ENCODE results near the gene FHOD3.

Gene FHOD3

DNA sequence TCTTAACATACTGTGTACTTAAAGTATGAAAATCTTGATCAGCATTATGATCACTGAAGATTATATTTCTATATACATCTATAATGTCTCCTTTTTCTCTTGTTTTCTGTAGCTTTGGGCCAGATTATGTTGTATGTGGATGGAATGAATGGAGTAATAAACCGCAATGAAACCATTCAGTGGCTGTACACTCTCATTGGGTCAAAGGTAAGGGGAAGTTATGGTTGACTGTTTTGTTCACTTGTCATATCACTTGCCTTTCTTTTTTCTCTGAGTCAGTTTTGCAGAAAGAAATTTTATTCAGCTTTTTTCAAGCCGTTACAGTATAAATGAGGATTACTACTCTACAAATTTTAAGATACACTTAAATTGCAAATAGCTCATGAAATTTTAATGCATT, 278.8 kb downstream of the FHOD3 start:
- no peak for DNase-seq
- Mint-ChIP-seq H3K4me1 (peaks cover 36% of the 10 kb centered on the region), H3K27me3 (ENCODE audit: low read depth, poor library complexity) (peaks cover 12% of the 10 kb centered on the region), H3K4me3 (no peak overlapping the region), H3K36me3 (ENCODE audit: low read depth) (peaks cover 44% of the 10 kb centered on the region), H3K9me3 (peaks cover 17% of the 10 kb centered on the region), H3K27ac (no peak overlapping the region)
- TF ChIP-seq CTCF (IDR thresholded peaks at IDR 0.05): no peak

DNA sequence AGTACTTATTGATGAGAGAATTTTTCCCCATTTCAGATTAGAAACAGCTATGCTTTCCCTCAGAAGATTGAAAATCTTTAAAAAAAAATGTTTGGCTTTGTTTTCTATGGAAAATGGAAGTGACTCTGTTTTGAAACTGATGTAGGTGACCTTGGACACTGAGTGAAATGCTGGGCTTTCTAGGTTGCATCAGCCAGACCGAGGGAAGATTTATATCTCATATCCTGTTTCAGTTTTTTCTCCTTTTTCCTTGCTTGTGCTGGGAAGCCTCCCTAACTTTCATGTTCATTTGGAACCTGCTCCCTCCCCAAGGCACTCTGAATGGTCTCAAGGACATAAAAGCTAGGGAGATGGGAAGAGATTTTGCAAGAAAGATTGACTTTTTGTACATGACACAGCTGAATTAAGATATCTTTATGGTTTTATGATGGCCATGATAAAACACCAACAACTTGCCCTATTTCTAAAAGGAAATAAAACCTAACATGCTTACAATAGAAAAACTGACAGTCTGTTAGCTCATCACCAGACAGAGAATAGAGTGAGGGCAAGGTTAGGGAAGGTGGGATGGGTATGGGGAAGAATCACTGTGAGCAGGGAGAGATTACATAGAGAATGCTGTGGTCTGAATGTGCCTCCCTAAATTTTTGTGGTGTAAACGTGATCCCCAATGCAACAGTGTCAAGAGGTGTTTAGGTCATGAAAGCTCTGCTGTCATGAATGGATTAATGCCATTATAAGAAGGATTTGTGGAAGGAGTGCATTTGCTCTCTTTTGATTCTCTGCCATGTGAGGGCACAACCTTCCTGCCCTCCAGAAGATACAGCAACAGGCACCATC, 281.6 kb downstream of the FHOD3 start:
- no peak overlapping the region for H3K4me3 Mint-ChIP-seq
- H3K9me3 Mint-ChIP-seq: peaks cover 17% of the 10 kb centered on the region
- H3K4me1 Mint-ChIP-seq: peaks cover 39% of the 10 kb centered on the region
- H3K36me3 Mint-ChIP-seq (ENCODE audit: low read depth): peaks cover 44% of the 10 kb centered on the region
- peaks cover 12% of the 10 kb centered on the region for H3K27me3 Mint-ChIP-seq (ENCODE audit: low read depth, poor library complexity)
- DNase-seq: no peak
- TF ChIP-seq CTCF (IDR thresholded peaks at IDR 0.05): no peak
- peak overlapping the region; percentile 66 for H3K27ac Mint-ChIP-seq

DNA sequence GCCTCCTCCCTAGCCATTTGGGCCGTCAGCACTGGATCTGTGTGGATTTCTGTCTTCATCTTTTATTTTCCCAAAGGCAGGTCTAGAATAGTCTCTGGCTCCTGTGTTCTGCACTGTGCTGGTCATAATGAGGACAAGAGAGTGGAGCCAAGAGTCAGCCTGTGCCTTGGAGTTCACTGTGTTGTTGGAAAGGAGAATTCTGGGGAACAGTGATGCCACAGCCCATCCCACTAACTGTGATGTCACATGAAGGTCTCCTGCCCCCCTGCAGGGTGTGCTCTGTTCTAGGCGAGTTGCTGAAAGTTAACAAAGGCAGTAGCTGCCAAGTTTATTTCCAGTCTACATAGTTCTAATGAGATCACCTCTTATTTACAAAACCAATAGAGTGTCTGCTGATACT, 282.8 kb downstream of the FHOD3 start:
- TF ChIP-seq CTCF (IDR thresholded peaks at IDR 0.05): no peak
- DNase-seq: no peak
- no peak overlapping the region for H3K4me3 Mint-ChIP-seq
- peaks cover 14% of the 10 kb centered on the region for H3K27me3 Mint-ChIP-seq (ENCODE audit: low read depth, poor library complexity)
- peaks cover 17% of the 10 kb centered on the region for H3K9me3 Mint-ChIP-seq
- peaks cover 44% of the 10 kb centered on the region for H3K36me3 Mint-ChIP-seq (ENCODE audit: low read depth)
- peaks cover 41% of the 10 kb centered on the region for H3K4me1 Mint-ChIP-seq
- H3K27ac Mint-ChIP-seq: no peak overlapping the region

DNA sequence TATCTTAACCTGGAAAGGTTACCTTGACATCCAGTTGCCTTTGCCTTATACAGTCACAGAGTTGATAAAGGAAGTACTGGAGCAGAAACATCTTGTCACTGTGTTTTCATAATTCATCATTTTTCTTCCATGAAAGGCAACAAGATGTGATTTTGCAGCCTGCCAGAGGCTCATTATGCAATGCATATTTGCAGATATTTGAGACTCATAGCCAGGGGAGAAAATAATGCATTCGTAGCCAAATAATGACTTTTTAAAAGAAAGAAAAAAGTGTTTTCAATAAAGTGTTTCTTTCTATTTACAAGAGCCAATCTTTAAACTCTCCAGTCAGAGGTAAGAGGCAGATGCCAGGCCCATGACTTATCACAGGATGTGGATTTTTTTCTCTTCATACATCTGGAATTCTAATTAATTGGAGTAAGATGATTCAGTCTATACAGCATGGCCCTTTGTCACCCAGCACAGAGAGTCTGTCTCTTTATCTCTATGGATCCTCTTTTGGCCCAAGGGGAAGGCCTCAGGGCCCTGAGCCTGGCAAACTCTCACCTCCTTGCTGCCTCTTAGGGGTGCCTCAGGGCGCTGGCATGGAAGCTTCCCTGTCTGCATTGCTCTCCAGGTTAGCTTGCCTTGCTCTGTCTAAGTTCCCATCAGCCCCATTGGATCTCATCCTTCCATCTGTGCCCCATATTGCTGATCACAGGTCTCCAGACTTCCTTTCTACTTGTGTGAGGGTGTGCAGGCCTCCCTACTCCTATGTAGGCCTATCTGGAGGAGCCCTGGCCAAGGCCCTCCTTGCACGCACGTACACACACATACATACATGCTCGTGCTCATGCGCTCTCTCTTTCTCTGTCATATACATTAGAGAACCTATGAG, 283.6 kb downstream of the FHOD3 start:
- H3K4me3 Mint-ChIP-seq: no peak overlapping the region
- H3K27me3 Mint-ChIP-seq (ENCODE audit: low read depth, poor library complexity): peaks cover 15% of the 10 kb centered on the region
- peaks cover 41% of the 10 kb centered on the region for H3K4me1 Mint-ChIP-seq
- no peak for TF ChIP-seq CTCF (IDR thresholded peaks at IDR 0.05)
- no peak for DNase-seq
- H3K9me3 Mint-ChIP-seq: peaks cover 17% of the 10 kb centered on the region
- no peak overlapping the region for H3K27ac Mint-ChIP-seq
- H3K36me3 Mint-ChIP-seq (ENCODE audit: low read depth): peaks cover 43% of the 10 kb centered on the region

- H3K27me3 Mint-ChIP-seq (ENCODE audit: low read depth, poor library complexity): peaks cover 10% of the 10 kb centered on the region
- peaks cover 43% of the 10 kb centered on the region for H3K4me1 Mint-ChIP-seq
- H3K9me3 Mint-ChIP-seq: peaks cover 8% of the 10 kb centered on the region
- H3K27ac Mint-ChIP-seq: peak overlapping the region; percentile 94
- H3K36me3 Mint-ChIP-seq (ENCODE audit: low read depth): peaks cover 33% of the 10 kb centered on the region
- H3K4me3 Mint-ChIP-seq: no peak overlapping the region
- TF ChIP-seq CTCF (IDR thresholded peaks at IDR 0.05): no peak
- peak; percentile 11 for DNase-seq
Measured at GRCh38 chr18:36582988-36583745, 285.7 kb downstream of the FHOD3 start.

Data from nephron progenitor cell (in vitro differentiated cells).